GM04504 (cell line): Measurements from ENCODE around the gene ARHGDIA.

Experiments used
- DNase-seq: peaks from one replicate; pipeline ENCODE4 v3.0.0-alpha.2; 2012; ENCODE audit warnings: low read depth

Gene ARHGDIA

GRCh38 chr17:81888105-81888987, 17.2 kb upstream of the ARHGDIA start:
- DNase-seq, result no peak

GRCh38 chr17:81885869-81886548, 14.9 kb upstream of the ARHGDIA start:
- no peak for DNase-seq

GRCh38 chr17:81885454-81885853, 14.3 kb upstream of the ARHGDIA start:
- no peak for DNase-seq

GRCh38 chr17:81884968-81885367, 13.8 kb upstream of the ARHGDIA start:
- no peak for DNase-seq

- no peak for DNase-seq
Measured at GRCh38 chr17:81884520-81884919, 13.4 kb upstream of the ARHGDIA start.

GRCh38 chr17:81879121-81879520, 8.0 kb upstream of the ARHGDIA start:
- DNase-seq, result no peak

GRCh38 chr17:81878294-81878693, 7.2 kb upstream of the ARHGDIA start:
- DNase-seq, result no peak

GRCh38 chr17:81877569-81877968, 6.4 kb upstream of the ARHGDIA start:
- no peak for DNase-seq

- DNase-seq, result peak; percentile 75
Measured at GRCh38 chr17:81871387-81872230, 472 bp upstream of the ARHGDIA start.

- DNase-seq, result no peak
Measured at GRCh38 chr17:81870131-81870980, 781 bp downstream of the ARHGDIA start.

GRCh38 chr17:81869221-81870130, 1.7 kb downstream of the ARHGDIA start:
- DNase-seq, result no peak

- peak; percentile 60 for DNase-seq
Measured at GRCh38 chr17:81868674-81869220, 2.4 kb downstream of the ARHGDIA start.

- no peak for DNase-seq
Measured at GRCh38 chr17:81867991-81868673, 3.0 kb downstream of the ARHGDIA start.

GRCh38 chr17:81867170-81867990, 3.8 kb downstream of the ARHGDIA start:
- DNase-seq, result no peak

GRCh38 chr17:81866440-81867169, 4.5 kb downstream of the ARHGDIA start:
- no peak for DNase-seq

GRCh38 chr17:81865733-81866439, 5.3 kb downstream of the ARHGDIA start:
- no peak for DNase-seq

GRCh38 chr17:81865358-81865732, 5.8 kb downstream of the ARHGDIA start:
- DNase-seq, result no peak
